IMR-90 (cell line): Measurements from ENCODE around the gene CAPZA2.

Experiments
- POLR2A ChIP-seq: IDR thresholded peaks from 2 replicates; pipeline ENCODE4 v1.6.1; 2012; ENCODE audit warnings: mild to moderate bottlenecking, low read depth, low read length
- RCOR1 ChIP-seq: IDR thresholded peaks from 2 replicates; pipeline ENCODE4 v1.6.1; 2012; ENCODE audit warnings: mild to moderate bottlenecking, low read length, improper control_type of control experiment; ENCODE audit not compliant: insufficient replicate concordance
- TF ChIP-seq, protein P1 (sequence below): conservative IDR thresholded peaks from 2 replicates; pipeline ENCODE4 v1.5.1; 2012; ENCODE audit warnings: mild to moderate bottlenecking, low read depth, low read length, improper control_type of control experiment

GRCh38 chr7:116950889-116951351 lies 88.5 kb downstream of the CAPZA2 start:
- no peak for TF ChIP-seq RCOR1
- TF ChIP-seq, protein P1, sequence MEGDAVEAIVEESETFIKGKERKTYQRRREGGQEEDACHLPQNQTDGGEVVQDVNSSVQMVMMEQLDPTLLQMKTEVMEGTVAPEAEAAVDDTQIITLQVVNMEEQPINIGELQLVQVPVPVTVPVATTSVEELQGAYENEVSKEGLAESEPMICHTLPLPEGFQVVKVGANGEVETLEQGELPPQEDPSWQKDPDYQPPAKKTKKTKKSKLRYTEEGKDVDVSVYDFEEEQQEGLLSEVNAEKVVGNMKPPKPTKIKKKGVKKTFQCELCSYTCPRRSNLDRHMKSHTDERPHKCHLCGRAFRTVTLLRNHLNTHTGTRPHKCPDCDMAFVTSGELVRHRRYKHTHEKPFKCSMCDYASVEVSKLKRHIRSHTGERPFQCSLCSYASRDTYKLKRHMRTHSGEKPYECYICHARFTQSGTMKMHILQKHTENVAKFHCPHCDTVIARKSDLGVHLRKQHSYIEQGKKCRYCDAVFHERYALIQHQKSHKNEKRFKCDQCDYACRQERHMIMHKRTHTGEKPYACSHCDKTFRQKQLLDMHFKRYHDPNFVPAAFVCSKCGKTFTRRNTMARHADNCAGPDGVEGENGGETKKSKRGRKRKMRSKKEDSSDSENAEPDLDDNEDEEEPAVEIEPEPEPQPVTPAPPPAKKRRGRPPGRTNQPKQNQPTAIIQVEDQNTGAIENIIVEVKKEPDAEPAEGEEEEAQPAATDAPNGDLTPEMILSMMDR: no peak
- TF ChIP-seq POLR2A: no peak
